Measurements from ENCODE around the gene LRRC75B. TPM values are rescaled to one million over a fixed set of nuclear protein-coding genes. Genes with fewer than 3 reads are reported as not detected.
"Not testable (repeated sequence)": the region's sequence is repeated elsewhere in the genome, so short reads cannot be mapped to it uniquely, and the experiment has no call there.

LRRC75B gene
- total and polyA plus RNA-seq, 2 of the 13 experiments (the other 11 are each of a cell fraction or from before 2014, with no cell fraction given) = 11.8 to 34.8 TPM

GRCh38 chr22:24633231-24634023 is 40.6 kb upstream of the LRRC75B start:
- in situ Hi-C loops (cut with HindIII; ENCODE audit: extremely low pct_ligation_motif_present, low pct_unique_long_range_greater_than_20kb); H3K79me2 ChIP-seq (ENCODE audit: insufficient read depth, low read length); H3K9ac ChIP-seq (ENCODE audit: insufficient read depth, low read depth, low read length); H4K20me1 ChIP-seq (ENCODE audit: insufficient read depth, low read length); H2AFZ ChIP-seq (ENCODE audit: low read length); POLR2A ChIA-PET; CTCF ChIA-PET (ENCODE audit: low intra/inter-chr PET ratio, low total read pairs); FAIRE-seq; BruUV-seq (replicated peaks); H3K27me3 ChIP-seq (ENCODE audit: control insufficient read depth in 1 of 2, insufficient read depth in 2 of 2, low read length in 2 of 2); H3K27ac ChIP-seq (ENCODE audit: extremely low read length, insufficient read depth, low read length); H3K36me3 ChIP-seq (replicated peaks in 1 of 2; ENCODE audit: control insufficient read depth in 1 of 2, insufficient read depth in 2 of 2, low read length in 2 of 2); intact Hi-C loops (cut with micrococcal nuclease; ENCODE audit: unreplicated experiment); H3K9me3 ChIP-seq (ENCODE audit: low read length); DNase-seq (ENCODE audit: low spot score): not testable (repeated sequence)
- Histone ChIP-seq H3K4me3 (replicated peaks in 1 of 3; ENCODE audit: insufficient read depth in 1 of 3, low read depth in 2 of 3, low read length in 3 of 3) (peak overlapping the region; percentile 30 to 52 (median 39); a peak in 5 of 6 replicates), H3K4me1 (ENCODE audit: insufficient read depth, low read length) (peaks cover 41% of the 10 kb centered on the region), H3K4me2 (ENCODE audit: low read depth, low read length) (peak overlapping the region; percentile 73)
- peak; percentile 41; the same call in 2 of the 3 replicates for ATAC-seq
- 2% methylated on average over 15 of the region's 16 CpGs for WGBS (ENCODE audit: low lambda C conversion rate)
- TF ChIP-seq MAX (IDR thresholded peaks at IDR 0.05) (peak; percentile 16; the same call in 1 of the 2 replicates), HNRNPL (IDR thresholded peaks at IDR 0.05; ENCODE audit: low read depth, low read length) (peak; percentile 34; the same call in 1 of the 2 replicates), HOXA7 (CRISPR knock-in tag; IDR thresholded peaks at IDR 0.05) (0 out of 2 replicates have a peak, but pooled peaks have one; percentile 66), HES4 (CRISPR knock-in tag; IDR thresholded peaks at IDR 0.05; ENCODE audit: borderline replicate concordance) (0 out of 2 replicates have a peak, but pooled peaks have one; percentile 28), ZNF646 (CRISPR knock-in tag; IDR thresholded peaks at IDR 0.05) (peak; percentile 99), BHLHE40 (IDR thresholded peaks at IDR 0.05; ENCODE audit: low read length) (peak; percentile 55; the same call in 1 of the 2 replicates), SALL1 (CRISPR knock-in tag; IDR thresholded peaks at IDR 0.05) (0 out of 2 replicates have a peak, but pooled peaks have one; percentile 17), SAP130 (CRISPR knock-in tag; IDR thresholded peaks at IDR 0.05; ENCODE audit: low read depth) (peak; percentile 6; the same call in 1 of the 2 replicates), MTA1 (CRISPR knock-in tag; IDR thresholded peaks at IDR 0.05; ENCODE audit: borderline replicate concordance) (0 out of 2 replicates have a peak, but pooled peaks have one; percentile 21), ZFX (CRISPR knock-in tag; IDR thresholded peaks at IDR 0.05; ENCODE audit: low read depth) (peak; percentile 63), ZBTB7A (CRISPR knock-in tag; IDR thresholded peaks at IDR 0.05) (peak; percentile 84; the same call in 1 of the 2 replicates)
- TF ChIP-seq, protein P1, sequence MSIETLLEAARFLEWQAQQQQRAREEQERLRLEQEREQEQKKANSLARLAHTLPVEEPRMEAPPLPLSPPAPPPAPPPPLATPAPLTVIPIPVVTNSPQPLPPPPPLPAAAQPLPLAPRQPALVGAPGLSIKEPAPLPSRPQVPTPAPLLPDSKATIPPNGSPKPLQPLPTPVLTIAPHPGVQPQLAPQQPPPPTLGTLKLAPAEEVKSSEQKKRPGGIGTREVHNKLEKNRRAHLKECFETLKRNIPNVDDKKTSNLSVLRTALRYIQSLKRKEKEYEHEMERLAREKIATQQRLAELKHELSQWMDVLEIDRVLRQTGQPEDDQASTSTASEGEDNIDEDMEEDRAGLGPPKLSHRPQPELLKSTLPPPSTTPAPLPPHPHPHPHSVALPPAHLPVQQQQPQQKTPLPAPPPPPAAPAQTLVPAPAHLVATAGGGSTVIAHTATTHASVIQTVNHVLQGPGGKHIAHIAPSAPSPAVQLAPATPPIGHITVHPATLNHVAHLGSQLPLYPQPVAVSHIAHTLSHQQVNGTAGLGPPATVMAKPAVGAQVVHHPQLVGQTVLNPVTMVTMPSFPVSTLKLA (IDR thresholded peaks at IDR 0.05) = peak; percentile 70
- TF ChIP-seq, protein P2, sequence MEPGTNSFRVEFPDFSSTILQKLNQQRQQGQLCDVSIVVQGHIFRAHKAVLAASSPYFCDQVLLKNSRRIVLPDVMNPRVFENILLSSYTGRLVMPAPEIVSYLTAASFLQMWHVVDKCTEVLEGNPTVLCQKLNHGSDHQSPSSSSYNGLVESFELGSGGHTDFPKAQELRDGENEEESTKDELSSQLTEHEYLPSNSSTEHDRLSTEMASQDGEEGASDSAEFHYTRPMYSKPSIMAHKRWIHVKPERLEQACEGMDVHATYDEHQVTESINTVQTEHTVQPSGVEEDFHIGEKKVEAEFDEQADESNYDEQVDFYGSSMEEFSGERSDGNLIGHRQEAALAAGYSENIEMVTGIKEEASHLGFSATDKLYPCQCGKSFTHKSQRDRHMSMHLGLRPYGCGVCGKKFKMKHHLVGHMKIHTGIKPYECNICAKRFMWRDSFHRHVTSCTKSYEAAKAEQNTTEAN (CRISPR knock-in tag; conservative IDR thresholded peaks at IDR 0.05) = peak; percentile 71; the same call in 1 of the 2 replicates

Measured in HepG2 (cell line).